ENCODE measurements around the gene WSCD1.

Gene WSCD1

GRCh38 chr17:6160911-6161855, 91.0 kb downstream of the WSCD1 start:
- DNase-seq = no peak

GRCh38 chr17:6162216-6162615, 92.0 kb downstream of the WSCD1 start:
- DNase-seq = no peak

GRCh38 chr17:6162892-6163291, 92.7 kb downstream of the WSCD1 start:
- DNase-seq = no peak

GRCh38 chr17:6163612-6164333, 93.6 kb downstream of the WSCD1 start:
- no peak for DNase-seq

- no peak for DNase-seq
Measured at GRCh38 chr17:6164996-6165395, 94.8 kb downstream of the WSCD1 start.

- no peak for DNase-seq
Measured at GRCh38 chr17:6165806-6166205, 95.6 kb downstream of the WSCD1 start.

GRCh38 chr17:6166492-6167179, 96.5 kb downstream of the WSCD1 start:
- no peak for DNase-seq

- DNase-seq = no peak
Measured at GRCh38 chr17:6168296-6168695, 98.1 kb downstream of the WSCD1 start.

GRCh38 chr17:6170349-6170748, 100.2 kb downstream of the WSCD1 start:
- DNase-seq = peak; percentile 10

- DNase-seq = no peak
Measured at GRCh38 chr17:6172642-6173330, 102.6 kb downstream of the WSCD1 start.

- no peak for DNase-seq
Measured at GRCh38 chr17:6173653-6174052, 103.5 kb downstream of the WSCD1 start.
